HG03060 (cell line): ENCODE measurements around the gene CLK4.
"Not testable (repeated sequence)": the region's sequence is repeated elsewhere in the genome, so short reads cannot be mapped to it uniquely, and the experiment has no call there.

Experiments
- ATAC-seq: cut with Tn5 transposase; IDR thresholded peaks from one replicate; pipeline ENCODE4 v1.9.1; 2021; ENCODE audit warnings: low read depth, moderate number of reproducible peaks; ENCODE audit not compliant: unreplicated experiment

CLK4 gene

DNA sequence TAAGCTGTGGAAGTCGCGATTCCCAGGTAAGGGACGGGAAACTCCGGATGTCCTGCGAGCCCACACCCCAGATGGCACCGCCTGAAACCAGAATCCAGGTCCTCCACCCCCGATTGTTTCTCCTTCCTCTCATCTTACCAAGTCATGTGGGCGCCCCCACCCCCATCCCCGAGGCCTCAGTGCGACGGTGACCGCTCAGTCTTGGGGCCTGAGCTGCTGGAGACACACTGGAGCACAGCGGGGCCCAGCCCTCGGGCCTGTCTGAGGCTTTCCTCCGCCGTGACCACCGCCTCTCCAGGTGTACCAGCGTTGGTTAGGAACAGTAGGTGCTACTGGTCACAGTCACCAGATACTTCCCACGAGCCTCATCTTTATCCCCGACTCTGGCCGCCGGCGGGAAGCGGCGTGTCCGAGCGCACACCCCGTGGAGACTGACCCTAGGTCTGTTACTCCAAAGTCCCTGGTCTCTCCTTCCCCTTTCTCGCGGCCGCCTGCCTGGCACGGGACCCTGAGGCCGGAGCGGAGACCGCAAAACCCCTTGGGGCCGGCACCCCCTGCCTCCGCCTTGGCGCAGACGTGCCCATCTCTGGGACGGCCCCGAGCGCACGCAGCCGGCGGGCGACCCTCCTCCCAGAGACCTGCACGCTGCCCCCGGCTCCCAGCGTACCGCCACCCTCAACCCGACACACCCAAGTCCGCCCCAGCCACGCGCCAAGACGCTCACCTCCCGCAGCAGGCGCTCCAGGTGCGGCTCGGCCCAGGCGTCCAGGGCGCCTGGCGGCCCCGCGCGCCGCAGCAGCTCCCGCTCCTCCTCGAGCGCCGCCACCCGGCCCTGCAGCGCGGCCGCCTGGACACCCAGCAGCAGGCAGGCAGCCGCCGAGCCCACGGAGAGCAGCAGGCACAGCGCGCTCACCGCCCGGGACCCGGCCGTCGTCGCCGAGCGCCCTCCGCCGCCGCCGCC lies 37.4 kb downstream of the CLK4 start:
- no peak for ATAC-seq

DNA sequence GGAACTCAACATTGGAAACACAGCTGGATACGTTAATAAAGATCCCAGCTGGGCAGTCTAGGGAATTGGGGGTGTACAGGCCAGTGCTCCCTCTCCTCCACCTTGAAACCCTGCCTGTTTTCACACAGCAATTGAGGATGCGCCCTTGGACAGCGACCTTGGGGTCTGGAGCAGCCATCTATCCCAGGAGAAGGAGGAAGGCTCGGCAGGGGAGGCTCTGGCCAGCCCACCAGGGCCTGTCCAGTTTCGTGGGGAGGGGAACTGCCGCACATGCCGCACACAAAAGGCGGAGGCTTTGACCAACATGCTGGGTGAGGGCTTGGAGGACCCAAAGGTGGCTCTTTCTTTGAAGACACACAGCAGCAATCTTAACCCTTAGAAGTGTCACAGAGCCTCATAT lies 38.1 kb downstream of the CLK4 start:
- ATAC-seq = no peak

DNA sequence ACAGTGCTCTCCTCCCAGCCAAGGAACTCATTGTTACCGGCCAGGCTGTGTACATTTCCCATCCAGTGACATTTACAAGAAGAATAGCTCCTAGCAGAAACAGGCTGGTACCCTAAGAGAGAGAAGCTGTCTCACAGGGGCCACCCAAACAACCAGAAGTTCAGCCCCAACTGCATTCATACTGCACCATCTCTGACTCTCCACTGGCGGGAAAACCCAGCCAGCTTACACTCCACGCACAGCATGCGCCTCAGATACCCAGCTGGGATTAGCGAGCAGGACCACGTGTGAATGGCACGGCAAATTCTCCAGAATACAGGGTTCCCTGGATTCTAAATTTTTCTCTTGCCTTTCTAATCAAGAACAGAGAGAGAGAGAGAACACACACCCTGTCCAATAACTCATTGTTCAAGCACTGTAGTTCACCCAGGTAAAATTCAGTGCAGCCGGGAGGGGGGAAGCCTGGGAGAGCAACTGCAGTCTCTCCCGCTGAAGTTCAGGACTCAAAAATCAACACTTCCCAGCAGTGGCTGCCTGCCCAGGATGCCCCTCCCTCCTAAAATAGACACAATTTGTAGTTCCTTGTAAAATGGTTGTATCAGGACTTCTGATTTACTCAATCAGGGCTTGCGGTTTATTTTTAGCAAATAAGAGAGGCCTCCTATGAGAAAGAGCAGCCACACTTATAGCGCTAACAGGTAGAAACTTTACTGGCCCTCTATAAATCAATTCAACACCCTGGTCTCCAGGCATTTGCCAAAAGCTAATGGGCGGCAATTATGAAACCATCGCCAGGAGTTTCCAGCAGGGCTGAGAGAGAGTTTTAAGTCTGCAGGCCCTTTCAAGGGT lies 38.9 kb downstream of the CLK4 start:
- ATAC-seq = no peak

GRCh38 chr5:178586396-178586795 lies 40.5 kb downstream of the CLK4 start:
- ATAC-seq = no peak

GRCh38 chr5:178585421-178585820 lies 41.4 kb downstream of the CLK4 start:
- not testable (repeated sequence) for ATAC-seq

DNA sequence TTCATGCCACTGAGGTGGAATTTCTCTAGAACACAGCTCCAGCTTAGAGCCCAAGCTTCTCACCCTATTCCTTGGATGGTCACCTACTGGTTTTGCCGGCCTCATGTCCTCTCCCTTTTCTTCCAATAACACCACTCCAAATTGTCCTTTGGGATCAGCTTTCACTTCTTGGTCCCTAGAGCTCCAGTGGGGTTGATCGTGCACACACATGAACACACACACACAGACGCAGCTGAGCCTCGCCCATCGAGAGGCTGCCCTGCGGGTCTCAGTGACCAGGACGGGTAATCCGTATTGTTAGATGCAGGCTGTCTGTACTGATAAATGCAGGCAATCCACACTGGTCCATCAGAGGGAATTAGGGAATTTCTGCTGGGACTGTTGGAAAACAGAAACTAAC lies 43.6 kb downstream of the CLK4 start:
- ATAC-seq = no peak

GRCh38 chr5:178582291-178582690 lies 44.6 kb downstream of the CLK4 start:
- ATAC-seq = no peak

GRCh38 chr5:178581621-178582020 lies 45.2 kb downstream of the CLK4 start:
- no peak for ATAC-seq

- no peak for ATAC-seq
Measured at GRCh38 chr5:178580271-178580955, 46.4 kb downstream of the CLK4 start.

- no peak for ATAC-seq
Measured at GRCh38 chr5:178577944-178578343, 48.9 kb downstream of the CLK4 start.

DNA sequence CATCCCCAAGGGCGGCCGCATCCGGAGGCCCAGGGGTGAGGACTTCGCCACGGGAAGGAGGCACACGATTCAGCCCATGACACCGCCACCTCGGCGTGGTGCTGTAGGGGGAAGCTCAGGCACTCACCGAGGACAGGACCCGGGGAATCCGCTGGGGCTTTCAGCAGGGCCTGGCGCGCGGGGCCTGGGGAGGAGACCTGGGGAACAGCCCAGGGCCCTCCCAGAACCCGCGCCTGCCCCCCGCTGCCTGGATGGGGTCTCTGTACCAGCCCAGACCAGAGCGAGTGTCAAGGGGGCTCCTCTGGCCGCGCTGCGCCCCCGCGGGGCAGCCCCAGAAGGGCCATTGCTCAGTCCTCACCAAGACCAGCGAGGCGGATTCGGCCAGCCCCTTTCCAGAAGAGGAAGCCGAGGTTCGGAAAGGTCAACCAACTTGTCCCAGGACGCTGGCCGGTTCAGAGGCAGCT lies 49.4 kb downstream of the CLK4 start:
- no peak for ATAC-seq

DNA sequence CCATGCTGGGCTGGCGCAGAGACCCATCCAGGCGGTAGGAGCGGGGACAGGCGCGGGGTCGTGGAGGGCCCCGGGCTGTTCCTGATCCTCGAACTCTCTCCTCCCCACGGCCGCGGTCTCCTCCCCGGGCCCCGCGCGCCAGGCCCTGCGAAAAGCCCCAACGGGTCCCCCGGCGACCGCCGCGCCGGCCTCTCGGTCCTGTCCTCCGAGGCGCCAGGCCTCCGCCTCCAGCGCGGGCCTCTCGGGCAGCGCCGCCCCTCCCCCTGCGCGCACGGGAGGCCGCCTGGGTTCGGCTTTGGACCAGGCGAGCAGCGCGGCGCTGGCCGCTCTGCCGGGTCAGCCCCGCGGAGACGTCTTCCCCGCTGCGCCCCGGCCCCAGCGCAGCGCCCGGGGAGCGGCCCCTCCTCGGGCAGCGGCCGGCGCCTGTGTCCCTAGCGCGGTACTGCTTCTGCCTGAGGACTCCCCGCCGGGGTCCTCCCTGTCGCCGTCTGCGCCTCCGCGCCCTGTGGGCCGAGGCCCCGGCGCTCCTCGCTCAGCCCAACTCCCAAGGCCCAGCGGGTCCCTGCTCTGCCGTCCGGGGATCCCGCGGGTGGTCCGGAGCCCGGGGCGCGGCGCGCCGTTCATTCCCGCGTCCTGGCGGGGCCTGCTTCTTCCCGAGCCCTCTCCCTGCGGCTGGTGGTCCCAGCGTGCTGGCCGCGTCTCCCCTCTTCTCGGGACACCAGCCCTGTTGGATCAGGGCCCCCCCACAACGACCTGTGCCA lies 50.1 kb downstream of the CLK4 start:
- no peak for ATAC-seq

DNA sequence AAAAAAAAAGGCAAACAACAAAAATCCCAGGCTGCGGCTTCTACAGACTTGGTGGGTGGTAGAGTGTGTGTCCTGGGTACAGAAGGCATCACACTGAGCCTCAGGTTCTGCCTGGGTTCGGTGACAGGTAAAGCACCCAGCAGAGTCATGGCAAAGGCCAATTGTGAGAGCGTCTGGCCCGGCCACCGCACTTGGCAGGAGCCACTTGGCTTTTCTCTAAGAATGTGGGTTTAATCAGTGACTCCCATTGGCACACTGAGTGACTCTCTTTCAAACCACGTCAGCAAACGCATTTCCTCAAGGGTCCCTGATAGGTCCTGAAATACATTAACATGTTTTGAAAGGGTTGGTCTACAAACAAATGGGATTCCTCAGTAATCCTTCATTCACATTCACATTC lies 53.6 kb downstream of the CLK4 start:
- no peak for ATAC-seq

DNA sequence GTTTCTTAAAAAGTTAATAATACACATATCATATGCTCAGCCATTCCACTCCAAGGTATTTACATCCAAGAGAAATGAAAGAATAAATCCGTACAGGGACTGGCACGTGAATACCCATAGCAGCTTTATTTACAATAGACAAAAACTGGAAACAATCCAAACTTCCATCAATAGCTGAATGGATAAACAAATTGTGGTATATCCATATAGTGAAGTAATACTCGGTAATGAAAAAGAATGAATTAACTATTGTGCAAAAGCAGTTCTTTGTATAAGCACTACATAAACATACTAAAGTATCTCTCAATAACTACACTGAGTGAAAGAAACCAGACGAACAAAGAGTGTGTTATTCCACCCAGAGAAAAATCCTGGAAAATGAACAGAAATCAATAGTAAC lies 54.2 kb downstream of the CLK4 start:
- no peak for ATAC-seq

DNA sequence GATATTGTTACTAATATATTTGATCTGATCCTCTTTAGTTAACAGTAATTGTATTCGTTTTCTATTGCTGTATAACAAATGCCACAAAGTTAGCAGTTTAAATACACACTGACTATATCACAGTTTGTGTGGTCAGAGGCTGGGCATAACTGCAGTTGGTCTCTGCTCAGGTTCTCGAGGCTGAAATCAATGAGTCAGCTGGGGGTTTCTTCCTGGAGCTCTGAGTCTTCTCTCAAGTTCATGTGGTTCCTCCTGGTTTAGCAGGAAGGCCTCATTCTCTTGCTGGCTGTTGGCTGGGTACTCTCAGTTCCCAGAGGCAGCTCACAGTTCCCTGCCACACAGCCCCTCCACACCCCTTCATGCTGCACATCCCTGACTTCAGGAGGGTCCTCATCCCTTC lies 57.4 kb downstream of the CLK4 start:
- no peak for ATAC-seq

DNA sequence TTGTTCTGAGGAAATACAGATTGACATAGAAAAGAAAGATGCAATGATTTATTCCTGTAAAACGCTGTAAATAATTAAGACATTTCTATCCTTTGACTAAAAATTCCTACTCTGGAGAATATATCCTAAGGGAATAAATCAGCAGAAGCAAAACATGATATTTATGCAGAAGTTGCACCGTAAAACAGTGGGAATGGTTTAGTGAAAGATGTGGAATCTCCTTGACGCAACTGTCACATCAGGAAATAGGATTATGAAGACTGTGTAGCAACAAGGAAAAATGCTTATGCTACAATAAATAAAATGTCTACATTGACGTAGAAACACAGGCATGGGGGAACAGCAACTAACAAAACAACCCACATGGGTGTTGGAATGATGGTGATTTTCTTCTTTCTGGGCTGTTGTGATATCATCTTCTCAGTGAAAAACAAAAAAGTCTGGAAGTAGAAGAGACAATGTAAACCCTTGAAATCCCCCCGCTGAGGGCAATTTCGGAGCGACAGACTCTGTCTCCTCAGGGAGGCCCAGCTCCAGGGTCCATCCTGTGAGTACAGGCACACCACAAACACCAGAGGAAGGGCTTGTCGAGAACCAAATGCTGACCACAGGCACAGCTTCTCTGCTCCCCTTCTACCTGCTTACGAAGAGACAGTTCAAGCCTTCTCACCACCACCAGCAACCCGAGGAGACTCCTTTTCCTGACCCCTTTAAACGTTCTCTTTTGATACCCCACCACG lies 61.9 kb downstream of the CLK4 start:
- no peak for ATAC-seq

DNA sequence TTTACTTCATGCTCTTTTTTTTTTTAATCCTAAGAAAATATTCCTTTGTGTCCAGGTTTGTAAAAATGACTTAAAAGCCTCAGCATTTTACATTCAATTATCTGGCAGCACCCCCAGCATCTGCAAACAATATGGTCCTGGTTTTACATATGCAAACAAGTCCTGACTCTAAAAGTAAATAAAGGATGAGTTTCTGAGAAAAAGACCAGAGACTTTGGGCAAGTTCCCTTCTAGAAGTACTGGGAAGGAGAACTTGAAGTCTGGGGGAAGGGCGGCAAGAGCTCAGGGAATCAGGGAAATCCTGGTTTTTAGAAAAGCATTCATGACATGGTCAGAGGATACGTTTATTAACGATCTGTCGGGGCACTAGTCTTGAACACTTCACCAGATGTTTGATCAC lies 62.5 kb downstream of the CLK4 start:
- ATAC-seq = no peak

GRCh38 chr5:178563621-178564020 lies 63.2 kb downstream of the CLK4 start:
- no peak for ATAC-seq

DNA sequence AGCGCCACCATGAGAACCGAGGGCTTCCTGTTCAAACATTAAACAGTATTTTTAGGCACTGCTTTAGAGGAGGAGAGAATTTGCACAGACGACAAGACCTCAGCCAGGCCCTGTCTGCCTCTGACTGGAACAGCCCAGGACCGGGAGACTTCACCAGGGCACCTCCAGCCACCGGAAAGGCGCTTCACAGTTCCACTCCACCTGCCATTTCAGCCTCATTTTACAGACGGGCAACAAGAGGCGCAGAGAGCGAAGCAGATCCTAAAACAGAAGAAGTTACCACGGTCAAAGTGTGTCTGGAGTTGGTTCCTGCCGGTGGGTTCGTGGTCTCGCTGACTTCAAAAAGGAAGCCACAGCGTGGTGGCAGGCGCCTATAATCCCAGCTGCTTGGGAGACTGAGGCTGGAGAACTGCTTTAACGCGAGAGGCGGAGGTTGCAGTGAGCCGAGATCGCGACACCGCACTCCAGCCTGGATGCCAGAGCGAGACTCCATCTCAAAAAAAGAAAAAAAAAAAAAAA lies 65.0 kb downstream of the CLK4 start:
- ATAC-seq = no peak
